H54 (cell line): ENCODE measurements around the gene PRSS27.

Experiments used
- DNase-seq: peaks from one replicate; pipeline ENCODE4 v3.0.0; 2011; ENCODE audit warnings: low spot score, mixed read lengths; ENCODE audit not compliant: insufficient read length
- FAIRE-seq: peaks from 3 replicates; lab custom pipeline; 2011; peaks lifted over from hg19 to GRCh38; lab: Jason Lieb, UNC
- POLR2A ChIP-seq: IDR thresholded peaks from 2 replicates; pipeline ENCODE4 v1.6.1; 2011; ENCODE audit warnings: low read depth, mild to moderate bottlenecking, low read length

The PRSS27 gene

DNA sequence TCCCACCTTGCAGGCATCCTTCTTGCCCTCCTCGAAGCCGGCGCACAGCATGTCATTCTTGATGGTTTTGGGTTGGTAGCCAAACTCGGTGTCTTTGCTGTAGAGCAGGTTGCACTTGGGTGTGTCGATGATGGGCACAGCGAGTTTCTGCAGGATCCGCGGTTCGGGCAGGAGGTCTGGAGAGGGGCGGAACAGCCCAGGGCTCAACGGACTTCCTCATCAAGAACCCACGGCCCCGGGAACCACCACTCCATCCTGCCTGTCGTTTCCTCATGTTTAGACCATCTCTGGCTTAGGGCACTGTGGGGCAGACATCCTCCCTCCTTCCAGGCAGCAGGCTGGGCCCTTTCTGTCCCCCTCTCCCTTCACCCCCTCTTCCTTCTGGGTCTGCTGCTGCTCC is 6.5 kb downstream of the PRSS27 start:
- FAIRE-seq, result no peak
- no peak for TF ChIP-seq POLR2A

DNA sequence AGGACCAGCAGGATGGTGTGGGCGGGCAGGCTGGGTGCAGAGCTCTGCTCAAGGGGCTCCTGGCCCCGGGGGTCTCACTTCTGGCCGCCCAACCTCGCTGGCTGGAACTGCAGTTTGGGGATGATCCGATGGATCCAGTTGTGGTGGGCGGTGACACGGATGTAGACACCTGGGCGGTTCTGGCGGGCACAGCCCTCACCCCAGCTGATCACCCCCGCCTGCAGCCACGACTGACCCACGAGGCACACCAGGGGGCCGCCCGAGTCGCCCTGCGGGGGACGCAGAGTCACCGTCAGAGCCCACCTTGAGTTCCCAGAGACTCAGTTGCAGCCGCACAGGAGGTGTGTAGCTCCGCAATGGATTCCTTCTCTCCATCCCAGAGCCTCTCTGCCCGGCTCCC is 7.5 kb downstream of the PRSS27 start:
- no peak for TF ChIP-seq POLR2A
- no peak for DNase-seq
- FAIRE-seq, result no peak

More for the DNA sequence above, 6.5 kb downstream of the PRSS27 start:
- DNase-seq, result no peak

DNA sequence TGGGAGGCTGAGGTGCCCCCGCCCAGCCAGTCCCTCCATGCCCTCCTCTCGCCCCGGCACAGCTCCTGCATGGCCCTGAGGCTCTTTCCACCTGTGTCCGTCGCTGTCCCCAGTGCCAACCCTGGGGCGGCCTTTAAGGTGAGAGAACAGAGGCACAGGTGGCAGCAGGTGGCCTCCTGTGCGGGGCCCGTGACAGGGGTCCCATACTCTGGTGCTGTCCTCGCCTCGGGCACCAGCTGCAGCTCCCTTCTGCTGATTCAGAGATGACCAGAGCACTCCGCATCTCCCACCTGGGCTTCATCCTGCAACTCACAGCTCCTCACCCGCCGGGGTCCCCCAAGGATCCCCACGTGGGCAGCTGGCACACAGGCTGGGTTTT is 8.0 kb downstream of the PRSS27 start:
- FAIRE-seq, result no peak
- DNase-seq, result no peak
- no peak for TF ChIP-seq POLR2A

DNA sequence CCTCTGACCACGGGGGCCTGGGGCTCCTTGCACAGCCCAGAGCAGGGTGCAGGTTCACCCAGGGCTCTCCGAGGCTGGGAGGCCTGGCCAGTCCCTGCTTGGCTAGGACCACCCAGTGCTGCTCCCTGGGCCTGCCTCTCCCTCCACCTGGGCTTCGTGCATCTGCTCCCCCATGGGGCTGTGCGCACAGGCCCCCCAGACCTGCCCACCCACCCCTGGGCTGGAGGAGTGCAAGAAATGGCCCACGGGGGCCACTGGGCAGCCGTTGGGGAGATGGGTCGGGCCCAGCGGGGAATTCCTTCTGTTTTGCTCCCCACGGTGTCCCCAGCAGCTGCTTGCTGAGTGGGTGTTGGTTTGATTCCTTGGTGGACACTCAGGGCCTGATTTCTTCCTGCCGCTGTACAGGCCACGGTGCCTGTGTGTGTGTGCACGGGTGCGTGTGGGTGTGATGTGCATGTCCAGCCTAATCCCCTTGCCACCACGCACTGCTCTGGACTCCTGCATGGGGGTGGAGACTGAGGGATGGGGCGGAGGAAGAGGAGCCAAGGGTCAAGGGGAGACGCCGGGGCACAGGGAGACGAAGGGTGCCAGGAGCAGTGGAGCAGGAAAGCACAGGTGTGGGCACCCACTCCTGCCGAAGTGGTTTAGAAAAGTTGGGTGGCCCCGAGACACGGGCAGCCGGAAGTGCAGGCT is 8.5 kb downstream of the PRSS27 start:
- no peak for TF ChIP-seq POLR2A
- DNase-seq (no peak), FAIRE-seq (no peak)

DNA sequence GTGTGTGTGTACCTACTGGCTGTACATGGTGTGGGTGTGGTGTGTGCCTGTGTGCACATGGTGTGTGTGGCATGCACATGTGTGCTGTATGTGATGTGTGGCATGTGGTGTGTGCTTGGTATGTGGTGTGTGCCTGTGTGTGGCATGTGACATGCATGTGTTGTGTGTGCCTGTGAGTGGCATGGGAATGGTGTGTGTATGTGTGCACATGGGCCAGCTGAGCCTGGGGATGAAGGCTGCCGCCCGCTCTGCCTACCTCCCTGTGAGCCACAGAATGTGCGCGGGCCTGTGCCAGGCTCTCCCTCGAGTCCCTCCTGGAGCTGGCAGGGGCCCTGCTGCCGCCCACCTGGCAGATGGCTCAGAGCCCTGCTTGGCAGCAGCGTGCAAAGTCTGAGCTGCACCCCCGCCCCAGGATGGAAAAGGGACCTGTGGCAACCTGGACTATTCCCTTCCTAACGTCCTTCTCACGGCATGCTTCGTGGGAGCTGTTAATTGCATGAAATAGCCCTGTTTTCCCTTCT is 9.3 kb downstream of the PRSS27 start:
- FAIRE-seq (no peak), DNase-seq (no peak)
- no peak for TF ChIP-seq POLR2A

DNA sequence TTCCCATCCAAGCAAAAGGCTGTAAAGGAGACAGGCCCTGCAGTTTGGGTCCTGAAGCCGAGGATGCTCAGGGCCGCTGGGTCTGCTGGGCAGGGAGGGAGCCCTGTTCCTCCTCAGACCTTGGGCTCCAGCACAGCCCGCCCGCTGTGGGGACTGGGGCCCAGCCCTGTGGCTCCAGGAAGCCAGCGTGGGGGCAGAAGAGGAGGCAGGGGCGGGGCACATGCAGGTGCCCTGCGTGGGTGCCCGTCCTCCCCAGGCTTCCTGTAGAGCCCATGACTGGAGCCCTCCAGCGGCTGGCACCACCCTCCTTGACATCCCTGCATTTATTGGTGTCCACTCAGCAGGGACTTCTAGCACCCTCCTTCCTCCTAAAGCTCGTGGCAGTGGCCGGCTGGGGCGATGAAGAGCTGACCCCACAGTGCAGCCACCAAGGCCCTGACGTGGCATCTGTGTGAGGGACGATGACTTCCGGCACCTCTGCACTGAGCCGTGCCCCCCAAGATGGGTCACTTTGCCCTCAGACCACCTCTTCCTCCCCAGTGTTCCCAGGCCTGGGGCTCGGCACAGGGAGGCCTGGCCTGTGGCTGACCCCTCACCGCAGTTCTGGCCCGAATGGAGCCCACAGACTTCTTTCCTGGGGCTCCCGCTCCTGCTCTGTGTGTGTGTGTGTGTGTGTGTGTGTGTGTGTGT is 9.9 kb downstream of the PRSS27 start:
- DNase-seq (no peak), FAIRE-seq (no peak)
- TF ChIP-seq POLR2A, result no peak

DNA sequence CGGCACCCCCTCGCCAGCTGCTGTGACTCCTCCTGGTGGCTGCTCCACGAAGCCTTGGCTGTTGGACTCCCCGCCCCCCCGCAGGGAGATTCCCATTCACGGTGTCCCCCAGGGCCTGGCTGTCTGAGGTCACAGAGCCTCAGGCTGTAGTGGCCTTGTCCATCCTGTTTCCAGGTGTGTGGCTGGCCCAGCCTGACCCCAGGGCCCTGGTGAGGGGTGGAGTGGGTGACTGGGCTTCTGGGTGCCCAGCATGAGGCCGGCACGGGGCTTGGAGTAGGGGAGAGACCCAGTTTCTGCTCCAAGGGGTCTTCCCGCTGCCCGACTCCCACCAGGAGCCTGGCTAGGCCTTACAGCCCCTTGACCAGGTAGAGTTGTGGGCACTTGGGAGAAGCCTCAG is 10.4 kb downstream of the PRSS27 start:
- FAIRE-seq (no peak), DNase-seq (no peak)
- TF ChIP-seq POLR2A, result no peak

DNA sequence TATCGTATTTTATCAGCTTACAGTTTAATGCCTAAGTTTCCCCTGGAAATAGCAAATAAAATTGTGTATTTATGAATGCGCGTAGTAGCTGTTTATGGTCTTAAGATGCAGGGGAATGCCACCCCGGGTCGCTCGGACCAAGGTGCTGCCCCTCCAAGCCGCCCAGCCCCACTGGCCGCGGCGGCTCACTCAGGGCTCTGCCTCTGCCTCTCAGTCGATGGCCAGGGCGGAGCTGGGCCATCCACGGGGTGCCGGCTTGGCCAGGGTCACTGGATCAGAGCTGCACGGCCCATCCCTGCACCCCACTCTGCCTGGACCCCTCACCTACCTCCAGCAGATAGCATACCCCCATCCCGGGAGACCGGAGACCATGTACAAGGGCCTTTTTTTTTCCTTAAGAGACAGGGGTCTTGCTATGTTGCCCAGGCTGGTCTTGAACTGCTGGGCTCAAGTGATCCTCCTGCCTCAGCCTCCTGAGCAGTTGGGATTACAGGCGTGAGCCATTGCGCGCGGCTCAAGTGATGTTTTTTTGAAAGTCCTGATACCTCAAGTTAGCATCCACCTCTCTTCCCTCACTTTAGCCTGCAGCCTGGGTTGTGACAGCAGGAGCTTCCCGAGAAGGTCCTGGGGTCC is 11.0 kb downstream of the PRSS27 start:
- TF ChIP-seq POLR2A, result no peak
- FAIRE-seq (no peak), DNase-seq (no peak)

DNA sequence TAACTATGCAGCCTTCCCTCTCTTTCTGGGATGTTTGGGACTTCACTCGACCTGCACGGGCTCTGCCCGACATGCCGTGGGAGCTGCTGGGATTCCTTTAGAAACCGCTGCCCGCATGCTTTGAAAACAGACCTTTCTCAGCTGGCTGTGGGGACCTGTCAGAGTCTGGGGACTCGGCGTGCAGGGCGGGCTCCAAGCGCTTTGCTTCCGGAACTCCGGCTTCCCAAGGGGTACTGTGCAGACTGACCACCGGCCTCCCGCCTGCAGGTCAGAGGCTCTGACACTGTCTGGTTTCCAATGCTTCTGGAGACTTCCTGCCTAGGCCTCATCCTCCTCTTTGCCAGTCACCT is 11.8 kb downstream of the PRSS27 start:
- no peak for DNase-seq
- FAIRE-seq, result no peak
- TF ChIP-seq POLR2A, result no peak

DNA sequence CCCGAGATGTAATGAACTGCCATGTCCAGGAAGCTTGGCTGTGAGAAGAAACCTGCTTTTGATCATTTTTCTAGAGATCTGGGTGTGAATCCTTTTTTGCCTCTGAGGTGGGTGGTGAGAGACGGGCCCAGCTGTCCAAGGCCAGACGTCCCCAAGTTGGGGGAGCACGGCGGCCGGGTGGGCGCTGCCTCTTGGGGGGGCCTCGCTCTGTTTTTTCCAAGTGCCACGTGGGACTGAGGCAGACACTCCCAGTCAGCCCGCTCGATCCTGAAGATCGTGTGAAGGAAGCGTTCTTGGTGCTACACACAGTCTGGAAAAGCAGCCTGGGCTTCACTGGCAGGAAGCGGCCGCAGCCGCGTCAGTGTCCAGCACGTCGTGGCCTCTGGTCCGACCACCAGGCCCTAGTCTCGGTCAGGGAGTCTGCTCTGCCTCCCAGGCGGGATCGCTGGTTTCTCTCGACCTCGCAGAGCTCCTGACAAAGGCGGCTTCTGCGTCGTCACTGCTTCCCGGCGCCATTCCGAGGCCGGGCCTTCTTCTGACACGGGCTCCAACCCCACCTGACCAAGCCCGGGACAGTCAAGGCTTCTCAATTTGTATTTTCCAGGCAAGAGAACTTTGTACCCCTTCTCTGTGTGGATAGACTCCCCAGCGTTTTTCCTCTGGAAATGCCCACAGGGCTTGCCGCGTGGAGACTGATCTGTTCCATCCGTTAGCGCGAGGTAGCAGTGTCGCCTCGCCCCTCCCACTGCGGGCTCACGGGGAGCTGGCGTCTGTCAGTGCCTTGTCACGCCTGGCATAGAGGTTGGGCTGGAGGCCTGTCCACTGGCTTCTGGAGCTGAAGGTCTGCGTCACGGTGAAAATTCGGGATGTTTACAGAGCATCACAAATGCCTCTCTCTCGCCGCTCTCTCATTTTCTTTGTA is 12.4 kb downstream of the PRSS27 start:
- no peak for TF ChIP-seq POLR2A
- DNase-seq (no peak), FAIRE-seq (no peak)

DNA sequence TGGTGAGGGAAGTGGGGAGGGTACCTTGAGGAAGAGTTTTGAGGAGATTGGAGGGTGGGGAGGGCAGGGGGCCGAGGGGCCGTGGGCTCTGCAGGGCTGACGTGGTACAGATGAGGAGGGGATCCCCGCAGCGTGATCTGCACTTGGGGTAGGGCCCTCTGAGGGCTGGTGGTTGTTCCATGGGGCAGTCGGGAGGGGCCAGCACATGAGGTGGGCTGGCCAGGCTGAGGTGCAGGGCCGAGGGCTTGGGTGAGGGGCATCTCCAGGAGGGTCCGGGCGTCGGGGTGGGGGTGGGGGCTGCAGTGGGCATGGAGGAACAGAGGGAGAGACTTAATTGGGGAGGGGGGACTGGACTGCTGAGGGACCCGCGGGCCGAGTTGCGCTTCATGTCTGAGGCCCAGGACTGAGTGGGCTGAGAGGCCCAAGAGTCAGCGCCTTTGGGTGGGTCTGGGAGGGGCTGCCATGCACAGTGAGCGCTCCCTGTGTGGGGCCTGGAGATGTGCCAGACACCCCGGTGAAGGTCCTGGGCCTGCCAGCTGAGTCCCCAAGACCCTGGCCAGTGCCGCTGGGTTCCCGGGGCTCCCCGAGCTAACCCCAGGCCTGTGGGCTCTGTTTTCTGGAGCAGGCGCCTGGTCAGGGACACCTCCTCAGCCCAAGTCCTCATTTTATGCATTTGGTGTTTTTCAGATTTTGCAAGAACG is 13.3 kb downstream of the PRSS27 start:
- FAIRE-seq, result no peak
- DNase-seq, result no peak
- no peak for TF ChIP-seq POLR2A

DNA sequence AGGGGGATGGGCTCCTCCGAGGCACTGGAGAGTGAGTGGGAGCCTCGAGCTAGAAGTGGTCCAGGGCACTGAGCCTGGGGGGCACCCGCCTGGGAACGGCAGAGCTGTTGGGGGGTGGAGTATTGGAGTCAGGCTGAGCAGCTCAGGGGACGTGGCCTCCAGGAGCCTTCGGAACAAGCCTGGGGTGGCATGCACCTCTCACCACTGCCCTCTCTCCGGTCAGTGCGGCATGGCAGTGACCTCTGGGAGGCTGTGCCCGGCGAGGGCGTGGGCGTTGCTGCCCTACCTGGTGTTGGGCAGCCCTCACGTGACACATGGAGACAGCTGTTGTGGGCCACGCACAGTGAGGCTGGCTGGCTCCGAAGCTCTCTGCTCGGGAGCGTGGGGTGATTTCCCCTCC is 13.9 kb downstream of the PRSS27 start:
- DNase-seq, result no peak
- no peak for FAIRE-seq
- TF ChIP-seq POLR2A, result no peak

DNA sequence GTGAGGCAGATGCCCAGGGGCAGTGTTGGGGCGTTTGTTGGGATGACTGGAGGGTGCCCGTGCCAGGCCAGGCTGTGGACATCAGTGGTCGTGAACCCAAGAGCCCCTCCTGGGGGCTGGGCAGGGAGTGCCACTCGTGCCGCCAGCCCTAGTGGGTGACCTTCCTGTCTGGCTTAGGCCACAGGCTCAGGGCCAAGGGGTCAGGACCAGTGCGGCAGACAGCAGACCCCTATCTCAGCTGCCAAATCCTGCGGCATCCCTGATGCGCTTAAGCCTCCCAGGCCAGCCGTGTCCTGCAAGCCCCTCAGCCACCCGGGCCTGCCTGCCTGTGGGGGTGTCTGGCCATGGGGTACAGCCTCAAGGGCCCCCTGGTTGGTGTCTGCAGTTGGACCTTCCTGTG is 14.7 kb downstream of the PRSS27 start:
- FAIRE-seq (no peak), DNase-seq (no peak)
- no peak for TF ChIP-seq POLR2A
